ENCODE data around the gene SLC5A4. TPM values are rescaled to one million over a fixed set of nuclear protein-coding genes. Genes with fewer than 3 reads are reported as not detected.
A peak's percentile ranks its signal among the peaks of the same experiment; 100 is the strongest.

SLC5A4 gene
- total RNA-seq, 1 donor from 2014 or later, result not detected

DNA sequence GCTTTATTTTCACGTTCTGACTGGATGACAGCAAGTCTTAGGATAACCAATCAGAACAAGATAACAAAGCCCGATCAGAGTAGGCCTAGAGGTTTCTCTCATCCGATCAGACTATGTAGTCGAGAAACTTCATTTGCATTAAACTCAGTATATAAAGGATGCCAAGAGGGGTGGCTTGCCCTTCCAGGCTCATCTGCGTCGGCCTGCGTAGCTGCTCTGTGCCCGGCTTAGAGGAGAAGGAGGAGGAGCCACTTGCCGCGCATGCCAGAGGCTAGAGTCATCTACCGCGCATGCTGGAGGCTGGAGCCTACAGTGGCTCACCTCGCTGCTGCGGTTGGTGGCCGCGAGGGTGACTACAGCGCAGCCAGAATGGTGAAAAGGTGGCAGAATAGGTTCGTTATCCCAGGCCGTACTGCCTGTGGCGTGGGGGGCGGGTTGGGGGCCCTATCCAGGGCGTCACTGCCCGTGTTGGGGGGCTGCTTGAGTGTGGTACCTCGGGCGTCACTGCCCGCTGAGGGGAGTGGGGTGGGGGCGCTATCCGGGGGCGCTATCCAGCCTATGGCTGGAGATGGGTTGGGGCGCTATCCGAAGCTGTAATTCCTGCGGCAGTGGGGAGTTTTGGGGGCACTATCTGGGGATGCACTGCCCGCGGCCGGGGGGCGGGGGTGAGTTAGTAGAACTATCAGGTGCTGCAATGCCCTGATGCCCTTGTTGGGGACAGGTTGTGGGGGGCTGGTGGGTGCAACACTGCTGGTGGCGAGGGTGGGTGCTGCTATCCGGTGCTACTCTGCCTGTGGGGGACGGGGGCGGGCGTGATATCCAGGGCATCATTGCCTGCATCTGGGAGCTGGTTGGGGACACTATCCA is 50.1 kb downstream of the SLC5A4 start, which contains the start of gene RFPL2:
Gene RFPL2, minus strand, starts transcription at position 218 of the 867 bp plus-strand sequence. CDS start 2,622 bp downstream, outside the sequence.
- H3K27me3 Mint-ChIP-seq, result peaks cover 45% of the 10 kb centered on the region
- peak within 1 kb of the TSS; percentile 79 for H3K27ac Mint-ChIP-seq
- H3K36me3 Mint-ChIP-seq (ENCODE audit: insufficient read depth), result no peaks in the 10 kb centered on the region
- peaks cover 10% of the 10 kb centered on the region for H3K4me1 Mint-ChIP-seq (ENCODE audit: low read depth)
- TF ChIP-seq, protein P1, sequence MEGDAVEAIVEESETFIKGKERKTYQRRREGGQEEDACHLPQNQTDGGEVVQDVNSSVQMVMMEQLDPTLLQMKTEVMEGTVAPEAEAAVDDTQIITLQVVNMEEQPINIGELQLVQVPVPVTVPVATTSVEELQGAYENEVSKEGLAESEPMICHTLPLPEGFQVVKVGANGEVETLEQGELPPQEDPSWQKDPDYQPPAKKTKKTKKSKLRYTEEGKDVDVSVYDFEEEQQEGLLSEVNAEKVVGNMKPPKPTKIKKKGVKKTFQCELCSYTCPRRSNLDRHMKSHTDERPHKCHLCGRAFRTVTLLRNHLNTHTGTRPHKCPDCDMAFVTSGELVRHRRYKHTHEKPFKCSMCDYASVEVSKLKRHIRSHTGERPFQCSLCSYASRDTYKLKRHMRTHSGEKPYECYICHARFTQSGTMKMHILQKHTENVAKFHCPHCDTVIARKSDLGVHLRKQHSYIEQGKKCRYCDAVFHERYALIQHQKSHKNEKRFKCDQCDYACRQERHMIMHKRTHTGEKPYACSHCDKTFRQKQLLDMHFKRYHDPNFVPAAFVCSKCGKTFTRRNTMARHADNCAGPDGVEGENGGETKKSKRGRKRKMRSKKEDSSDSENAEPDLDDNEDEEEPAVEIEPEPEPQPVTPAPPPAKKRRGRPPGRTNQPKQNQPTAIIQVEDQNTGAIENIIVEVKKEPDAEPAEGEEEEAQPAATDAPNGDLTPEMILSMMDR (IDR thresholded peaks at IDR 0.05; ENCODE audit: unreplicated experiment), result no peak
- H3K4me3 Mint-ChIP-seq (ENCODE audit: low read depth), result peak within 1 kb of the TSS; percentile 81
- peak; percentile 62 for DNase-seq (ENCODE audit: low spot score, unreplicated experiment)
- no peaks in the 10 kb centered on the region for H3K9me3 Mint-ChIP-seq (ENCODE audit: low read depth)

GRCh38 chr22:32204040-32204855 is 50.9 kb downstream of the SLC5A4 start:
- H3K27me3 Mint-ChIP-seq, result peaks cover 45% of the 10 kb centered on the region
- H3K27ac Mint-ChIP-seq, result peak overlapping the region; percentile 21
- peaks cover 13% of the 10 kb centered on the region for H3K4me1 Mint-ChIP-seq (ENCODE audit: low read depth)
- no peaks in the 10 kb centered on the region for H3K36me3 Mint-ChIP-seq (ENCODE audit: insufficient read depth)
- no peaks in the 10 kb centered on the region for H3K9me3 Mint-ChIP-seq (ENCODE audit: low read depth)
- H3K4me3 Mint-ChIP-seq (ENCODE audit: low read depth), result peak overlapping the region; percentile 81
- no peak for DNase-seq (ENCODE audit: low spot score, unreplicated experiment)
- TF ChIP-seq, protein P1 (IDR thresholded peaks at IDR 0.05; ENCODE audit: unreplicated experiment), result no peak

GRCh38 chr22:32203181-32204039 is 51.7 kb downstream of the SLC5A4 start:
- peaks cover 45% of the 10 kb centered on the region for H3K27me3 Mint-ChIP-seq
- peaks cover 16% of the 10 kb centered on the region for H3K4me1 Mint-ChIP-seq (ENCODE audit: low read depth)

DNA sequence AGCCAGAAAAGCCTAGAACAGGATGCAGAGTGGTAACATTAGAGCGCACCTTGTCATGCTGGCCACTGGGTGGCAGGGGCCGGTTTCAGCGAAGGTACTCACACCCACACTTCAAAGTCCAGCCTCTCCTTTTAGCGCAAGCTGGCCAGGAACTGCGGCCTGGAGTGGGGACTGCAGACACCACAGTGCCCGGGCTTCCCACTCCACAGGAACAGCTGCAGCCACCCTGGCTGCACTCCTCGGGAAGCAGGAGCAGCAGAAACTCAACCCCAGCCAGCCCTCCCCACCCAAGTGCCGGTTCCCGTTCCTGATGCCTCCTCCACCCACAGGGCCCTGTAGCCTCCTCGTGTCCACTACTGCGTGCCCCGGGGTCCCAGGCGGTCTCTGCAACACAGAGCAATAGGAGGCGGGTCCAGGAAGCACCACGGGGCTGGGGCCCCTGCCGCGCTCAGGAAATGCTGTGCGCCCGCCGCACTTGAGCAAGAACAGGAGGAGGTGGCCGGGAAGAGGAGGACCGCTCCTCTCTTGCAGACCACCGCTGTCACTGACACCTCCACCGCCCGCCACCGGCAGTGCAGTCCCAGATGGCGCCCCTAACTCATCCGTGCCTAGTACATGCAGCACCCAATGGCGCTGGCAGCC is 52.5 kb downstream of the SLC5A4 start:
- Mint-ChIP-seq H3K36me3 (ENCODE audit: insufficient read depth) (no peaks in the 10 kb centered on the region), H3K4me3 (ENCODE audit: low read depth) (peak overlapping the region; percentile 3), H3K27me3 (peaks cover 44% of the 10 kb centered on the region), H3K9me3 (ENCODE audit: low read depth) (no peaks in the 10 kb centered on the region), H3K27ac (no peak overlapping the region), H3K4me1 (ENCODE audit: low read depth) (peaks cover 16% of the 10 kb centered on the region)
- TF ChIP-seq, protein P1 (IDR thresholded peaks at IDR 0.05; ENCODE audit: unreplicated experiment), result peak; percentile 70
- DNase-seq (ENCODE audit: low spot score, unreplicated experiment), result peak; percentile 45

More at GRCh38 chr22:32203181-32204039, 51.7 kb downstream of the SLC5A4 start:
- no peaks in the 10 kb centered on the region for H3K36me3 Mint-ChIP-seq (ENCODE audit: insufficient read depth)
- DNase-seq (ENCODE audit: low spot score, unreplicated experiment), result no peak
- H3K27ac Mint-ChIP-seq, result no peak overlapping the region
- H3K9me3 Mint-ChIP-seq (ENCODE audit: low read depth), result no peaks in the 10 kb centered on the region
- TF ChIP-seq, protein P1 (IDR thresholded peaks at IDR 0.05; ENCODE audit: unreplicated experiment), result no peak
- peak overlapping the region; percentile 81 for H3K4me3 Mint-ChIP-seq (ENCODE audit: low read depth)

Data from progenitor cell of endocrine pancreas (in vitro differentiated cells).